NCI-H526 treated with DMSO at 0.1 percent for 48 hours (cell line): Measurements from ENCODE around the gene PAQR3.

ENCODE experiments used
- DNase-seq: peaks from one replicate; lab custom pipeline; 2025; lab: John Stamatoyannopoulos, UW

Gene PAQR3

DNA sequence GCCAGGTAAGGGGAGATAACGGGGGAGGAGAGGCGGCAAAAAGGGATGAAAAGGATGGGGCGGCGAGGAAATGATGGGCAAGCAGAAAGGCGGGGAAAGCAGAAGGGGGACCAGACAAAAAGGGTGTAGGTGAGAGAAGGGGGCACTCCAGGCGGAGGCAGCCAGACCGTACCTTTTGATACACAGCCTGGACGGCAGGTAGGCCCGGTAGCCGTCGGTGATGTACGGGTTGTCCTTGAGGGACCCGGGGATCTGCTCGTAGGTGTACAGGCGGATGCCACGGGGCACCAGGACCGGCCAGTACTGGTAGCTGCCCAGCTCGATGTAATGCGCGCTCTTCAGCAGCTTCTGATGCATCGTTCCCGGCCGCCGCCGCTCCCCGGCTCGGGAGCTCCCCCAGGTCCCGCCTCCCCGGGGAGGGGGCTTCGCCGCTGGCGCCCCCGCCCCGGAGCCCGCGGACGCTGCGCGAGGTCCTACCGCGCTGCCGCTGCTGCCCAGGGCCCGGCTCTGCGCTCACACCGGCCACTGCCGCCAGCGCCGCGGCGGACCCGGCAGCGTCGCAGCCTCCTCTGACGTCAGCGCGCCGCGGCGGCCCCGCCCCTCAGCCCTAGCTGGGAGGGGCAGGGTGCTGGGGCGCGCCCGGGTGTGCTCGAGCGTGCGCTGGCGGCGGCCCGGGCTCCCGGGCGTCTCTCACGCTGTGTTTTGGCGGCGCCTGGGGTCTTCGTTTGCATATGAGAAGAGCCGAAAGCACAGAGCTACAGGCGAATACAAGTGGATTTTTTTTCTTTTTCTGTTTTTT lies at the start of gene PAQR3:
TSS of gene PAQR3 (minus strand) at position 571 of the 799 bp plus-strand sequence. CDS start at position 357, 214 bp downstream.
- DNase-seq: peak; percentile 63

- no peak for DNase-seq
These were observed 48.4 kb upstream of the PAQR3 start for GRCh38 chr4:78987683-78988082.

GRCh38 chr4:78984593-78984992 lies 45.4 kb upstream of the PAQR3 start:
- no peak for DNase-seq

- DNase-seq: no peak
These were observed 36.6 kb upstream of the PAQR3 start for GRCh38 chr4:78975865-78976264.

- DNase-seq: no peak
These were observed 32.5 kb upstream of the PAQR3 start for GRCh38 chr4:78971776-78972175.

DNA sequence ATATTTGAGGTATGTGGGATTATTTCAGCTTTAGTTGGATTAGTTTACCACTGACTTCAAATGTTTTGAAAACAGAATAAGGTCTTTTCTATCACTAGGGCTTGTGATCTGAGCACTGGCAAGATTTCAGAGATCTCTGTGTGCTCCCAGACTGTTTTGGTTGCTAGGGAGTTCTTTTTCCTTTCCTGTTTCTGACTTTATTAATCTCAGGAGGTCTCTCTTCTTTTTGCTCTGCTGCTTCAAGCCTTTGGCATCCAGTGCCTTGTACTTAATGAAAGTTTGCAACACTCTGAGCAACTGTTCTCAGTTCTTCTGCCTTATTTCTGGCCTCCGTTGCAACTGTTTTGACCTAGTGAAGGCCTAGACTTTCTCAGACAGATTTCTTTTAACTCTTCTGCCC lies 32.1 kb upstream of the PAQR3 start:
- DNase-seq: no peak

GRCh38 chr4:78962597-78963115 lies 23.4 kb upstream of the PAQR3 start:
- DNase-seq: no peak

GRCh38 chr4:78960926-78961325 lies 21.7 kb upstream of the PAQR3 start:
- no peak for DNase-seq

- DNase-seq: no peak
These were observed 17.7 kb upstream of the PAQR3 start for GRCh38 chr4:78956975-78957374.

DNA sequence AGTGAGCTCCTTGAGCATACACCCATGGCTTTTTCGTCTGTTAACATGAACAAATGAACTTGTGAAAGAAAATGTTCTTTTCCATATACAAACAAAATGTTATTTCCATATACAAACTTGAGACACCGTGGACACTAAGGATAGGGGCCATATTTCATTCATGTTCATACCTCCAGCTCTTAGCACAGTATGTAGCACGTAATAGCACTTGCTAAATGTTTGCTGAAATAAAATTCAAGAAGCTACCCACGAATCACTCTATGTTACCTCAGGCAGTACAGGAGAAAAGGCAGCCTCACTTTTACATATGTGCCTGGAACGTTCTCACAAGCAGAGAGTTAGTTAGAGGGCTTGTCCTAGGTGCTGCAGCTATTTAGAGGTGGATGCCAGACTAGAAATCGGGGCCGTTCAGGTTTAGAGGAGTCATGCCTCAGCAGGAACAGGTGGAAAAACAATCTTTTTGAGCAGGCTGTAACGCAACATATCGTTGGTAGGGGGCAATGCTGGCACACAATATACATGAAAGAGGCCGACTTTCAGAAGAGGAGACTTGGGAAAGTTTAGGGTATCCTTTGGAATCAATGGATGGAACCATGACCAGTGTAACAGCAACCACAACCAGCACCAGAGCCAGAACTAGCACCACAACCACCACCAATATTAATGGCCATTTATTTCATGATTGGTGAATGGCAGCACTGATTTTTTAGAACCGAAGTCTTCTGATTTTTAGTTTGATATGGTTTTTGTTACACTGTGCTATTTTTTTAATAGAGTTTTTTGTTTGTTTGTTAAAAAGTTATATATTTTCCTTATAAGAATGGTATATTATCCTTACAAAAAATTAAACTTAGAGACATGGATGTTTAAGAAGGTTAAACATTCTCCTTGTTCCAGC lies 14.8 kb upstream of the PAQR3 start:
- DNase-seq: peak; percentile 33

GRCh38 chr4:78953231-78953630 lies 14.0 kb upstream of the PAQR3 start:
- DNase-seq: no peak

- no peak for DNase-seq
These were observed 12.7 kb upstream of the PAQR3 start for GRCh38 chr4:78951862-78952472.

DNA sequence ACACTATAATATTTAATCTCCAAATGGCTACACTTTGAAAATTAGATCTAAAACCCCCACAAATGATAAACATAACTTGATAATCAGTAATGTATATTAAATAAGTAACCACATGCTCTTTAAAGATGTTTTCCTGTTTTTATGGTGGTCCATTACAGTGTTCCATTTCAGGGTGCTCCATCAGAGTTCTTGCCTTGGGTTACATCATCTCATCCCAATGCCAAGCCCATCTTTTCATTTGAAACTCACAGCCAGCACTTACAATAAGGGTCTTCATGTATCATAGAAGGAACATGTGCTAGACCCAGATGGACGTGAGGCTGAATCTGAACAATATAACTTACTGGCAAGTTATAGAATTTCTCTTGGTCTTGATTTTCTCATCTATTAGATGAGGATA lies 10.5 kb upstream of the PAQR3 start:
- DNase-seq: no peak

- no peak for DNase-seq
These were observed 6.5 kb upstream of the PAQR3 start for GRCh38 chr4:78945651-78946179.

- no peak for DNase-seq
These were observed 5.1 kb upstream of the PAQR3 start for GRCh38 chr4:78944381-78944780.

DNA sequence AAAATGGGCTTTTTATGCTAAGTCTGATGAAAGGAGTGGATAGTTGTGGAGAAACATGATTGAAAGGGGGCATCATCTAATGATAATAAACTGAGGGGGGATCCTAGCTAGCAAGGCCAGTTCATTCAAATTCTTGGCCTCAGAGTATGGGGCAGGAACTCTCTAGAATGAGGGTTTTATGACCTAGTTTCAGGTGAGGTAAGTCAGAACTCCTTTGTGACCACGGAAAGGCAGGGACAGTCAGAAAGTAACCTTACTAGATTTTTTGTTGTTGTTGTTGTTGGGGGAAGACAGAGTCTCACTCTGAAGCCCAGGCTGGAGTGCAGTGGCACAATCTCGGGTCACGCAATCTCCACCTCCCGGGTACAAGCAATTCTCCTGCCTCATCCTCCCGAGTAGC lies 1.5 kb upstream of the PAQR3 start:
- no peak for DNase-seq

DNA sequence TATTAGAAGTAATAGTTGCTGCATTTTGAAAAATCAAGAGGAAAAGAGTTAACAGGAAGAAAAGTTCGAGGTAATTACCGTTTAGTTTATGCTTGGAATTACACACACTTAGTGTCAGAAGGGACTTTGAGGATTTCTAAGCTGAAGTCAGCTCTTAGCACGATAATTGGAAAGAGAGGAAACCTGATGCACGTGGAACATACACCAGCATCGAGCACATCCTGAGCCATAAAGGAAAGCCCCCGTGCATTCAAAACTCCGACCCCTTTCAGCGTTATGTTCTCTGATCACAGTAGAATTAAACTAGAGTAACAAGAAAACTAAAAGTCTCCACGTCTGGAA lies 400 bp upstream of the PAQR3 start:
- no peak for DNase-seq

DNA sequence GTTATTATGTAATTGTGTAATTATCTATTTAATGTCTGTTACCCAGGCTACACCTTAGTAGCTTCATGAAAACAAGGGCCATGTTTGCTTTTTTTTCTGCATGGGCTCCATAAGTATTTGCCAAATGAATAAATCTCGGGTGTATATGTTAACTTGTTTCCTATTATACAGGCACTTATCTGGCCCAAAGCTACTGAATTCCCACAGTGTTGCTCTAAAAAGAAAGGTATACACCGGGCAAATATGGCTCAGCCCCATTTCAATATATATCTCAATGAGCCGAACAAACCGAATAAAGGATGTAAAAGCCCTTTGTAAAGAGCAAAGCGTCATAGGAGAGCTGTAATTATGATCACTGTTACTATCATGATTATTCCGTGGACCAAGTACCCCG lies 767 bp downstream of the PAQR3 start:
- no peak for DNase-seq

DNA sequence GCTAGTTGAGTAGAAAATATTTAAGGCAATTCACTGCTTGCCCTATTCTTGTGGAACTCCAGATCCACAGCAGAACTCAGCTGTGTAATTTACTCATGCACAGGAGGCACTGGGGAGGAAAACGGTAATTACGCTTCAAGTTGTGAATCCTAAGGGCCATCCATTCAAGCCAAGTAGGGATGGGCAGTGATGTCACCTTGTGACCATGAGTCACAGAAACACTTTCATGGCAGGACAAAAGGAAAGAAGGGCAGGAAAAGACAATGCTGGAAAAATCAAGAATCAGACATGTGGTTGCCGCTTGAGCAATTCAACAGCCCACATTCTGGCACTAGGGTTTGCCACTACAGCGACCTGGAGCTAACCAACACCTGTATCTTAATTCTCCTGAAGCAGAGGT lies 1.4 kb downstream of the PAQR3 start:
- DNase-seq: no peak

DNA sequence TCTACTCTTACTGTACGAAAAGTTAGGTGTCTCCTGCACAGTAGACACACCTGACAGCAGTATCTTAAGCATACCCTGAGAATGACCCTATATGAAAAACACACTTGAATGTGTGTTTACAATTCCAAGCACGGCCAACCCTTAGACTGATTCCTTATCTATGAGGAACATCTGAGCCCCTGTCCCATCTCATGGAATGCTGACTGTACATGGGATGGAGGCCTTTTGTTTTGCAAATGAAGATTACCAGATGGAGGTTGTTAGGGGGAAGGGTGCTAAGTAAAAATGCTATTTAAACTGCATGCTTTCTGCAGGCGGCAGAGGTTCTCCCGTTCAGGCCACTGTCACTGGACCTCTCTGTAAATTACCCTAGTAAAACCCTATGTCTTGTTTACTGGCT lies 2.2 kb downstream of the PAQR3 start:
- no peak for DNase-seq

GRCh38 chr4:78930016-78930629 lies 9.1 kb downstream of the PAQR3 start:
- no peak for DNase-seq

- DNase-seq: no peak
These were observed 10.4 kb downstream of the PAQR3 start for GRCh38 chr4:78928835-78929234.
